Panc1 (cell line): ENCODE measurements around the gene RAB21. TPM values are rescaled to one million over a fixed set of nuclear protein-coding genes. Genes with fewer than 3 reads are reported as not detected.

Experiments
- ATAC-seq: fragments of 200-7000 bp; cut with Tn5 transposase; 2 replicates; pipeline ENCODE4 v1.9.1; 2020; ENCODE audit warnings: mild to moderate bottlenecking, moderate library complexity
- BruUV-seq: library from RNA; stranded (reverse); fragments of 400-500 nt; replicated peaks from 2 replicates; lab custom pipeline; 2021; lab: Mats Ljungman, UMichigan
- CTCF ChIA-PET: fragments of 300-600 bp; sonication (Branson Sonifier 250); formaldehyde crosslinking; loops from one replicate; lab custom pipeline; 2022; ENCODE audit warnings: antibody characterized with exemption; lab: Charles Lee
- POLR2A ChIA-PET: fragments of 300-600 bp; sonication (Branson Sonifier 250); formaldehyde crosslinking; loops from one replicate; lab custom pipeline; 2022; ENCODE audit warnings: antibody characterized with exemption; lab: Charles Lee
- DNase-seq: peaks from one replicate; pipeline ENCODE4 v3.0.0-alpha.2; 2010; ENCODE audit warnings: low read depth, low spot score
- H3K27ac ChIP-seq: 2 replicates; pipeline ENCODE4 v1.5.1; 2011; ENCODE audit warnings: mild to moderate bottlenecking, low read length, inconsistent platforms
- H3K27me3 ChIP-seq: fragments of 200-500 bp; sonication (Bioruptor generic); 2 replicates; pipeline ENCODE4 v1.6.0; 2014; ENCODE audit warnings: low read length, inconsistent platforms; ENCODE audit not compliant: control insufficient read depth, insufficient read depth
- H3K36me3 ChIP-seq: fragments of 200-500 bp; sonication (Bioruptor generic); 2 replicates; pipeline ENCODE4 v1.5.1; 2014; ENCODE audit warnings: inconsistent platforms, mild to moderate bottlenecking, low read length, moderate library complexity; ENCODE audit not compliant: control insufficient read depth, insufficient read depth
- H3K4me1 ChIP-seq: 2 replicates; pipeline ENCODE4 v1.5.1; 2011; ENCODE audit warnings: inconsistent platforms, mild to moderate bottlenecking, low read length, moderate library complexity; ENCODE audit not compliant: control insufficient read depth, insufficient read depth
- H3K4me3 ChIP-seq, 2 experiments: 2 replicates each; pipeline ENCODE4 v1.5.1; 2011 to 2012; ENCODE audit warnings: low read depth in 2 of 2, low read length in 2 of 2, mild to moderate bottlenecking in 2 of 2, inconsistent platforms in 1 of 2, moderate library complexity in 1 of 2
- H3K9me3 ChIP-seq: fragments of 200-500 bp; sonication (Bioruptor generic); 2 replicates; pipeline ENCODE4 v1.5.1; 2014; ENCODE audit warnings: low read depth, mild to moderate bottlenecking, inconsistent platforms, low read length, moderate library complexity; ENCODE audit not compliant: control insufficient read depth, insufficient read depth
- CTCF ChIP-seq: fragments of 450-650 bp; IDR thresholded peaks from 2 replicates; pipeline ENCODE4 v1.5.1; 2017; ENCODE audit warnings: mild to moderate bottlenecking
- POLR2AphosphoS5 ChIP-seq: IDR thresholded peaks from 2 replicates; pipeline ENCODE4 v1.6.1; 2012; ENCODE audit warnings: mild to moderate bottlenecking, low read depth, low read length, moderate library complexity
- SIN3A ChIP-seq: IDR thresholded peaks from 2 replicates; pipeline ENCODE4 v1.6.1; 2012; ENCODE audit warnings: low read depth, mild to moderate bottlenecking, low read length, moderate library complexity, borderline replicate concordance; ENCODE audit not compliant: insufficient read depth
- TCF7L2 ChIP-seq: IDR thresholded peaks from 2 replicates; pipeline ENCODE4 v1.6.1; 2011; ENCODE audit warnings: mild to moderate bottlenecking, low read depth, low read length, inconsistent platforms
- in situ Hi-C: cut with HindIII; loops from 2 replicates; pipeline ENCODE4 v1.10.0; 2016; ENCODE audit warnings: low sequenced_read_pairs, low pct_unique_long_range_greater_than_20kb
- intact Hi-C: fragments of 100-400 bp; cut with micrococcal nuclease; formaldehyde crosslinking; loops from one replicate; pipeline ENCODE4 v1.10.0; 2022; ENCODE audit not compliant: unreplicated experiment
- total RNA-seq: library from RNA; stranded (reverse); gene quantifications from one replicate; pipeline ENCODE4 v1.2.1, GENCODE V29; 2021; ENCODE audit not compliant: unreplicated experiment
- TF ChIP-seq, protein P1 (sequence below), 2 experiments: IDR thresholded peaks; 2 replicates each; pipeline ENCODE4 v1.6.1; 2011 to 2012; ENCODE audit warnings: low read depth in 2 of 2, control low read depth in 1 of 2, low read length in 1 of 2, mild to moderate bottlenecking in 1 of 2, moderate library complexity in 1 of 2; ENCODE audit not compliant: insufficient read depth in 1 of 2

Gene RAB21
- total RNA-seq, 1 experiment from 2014 or later = 57.2 TPM

DNA sequence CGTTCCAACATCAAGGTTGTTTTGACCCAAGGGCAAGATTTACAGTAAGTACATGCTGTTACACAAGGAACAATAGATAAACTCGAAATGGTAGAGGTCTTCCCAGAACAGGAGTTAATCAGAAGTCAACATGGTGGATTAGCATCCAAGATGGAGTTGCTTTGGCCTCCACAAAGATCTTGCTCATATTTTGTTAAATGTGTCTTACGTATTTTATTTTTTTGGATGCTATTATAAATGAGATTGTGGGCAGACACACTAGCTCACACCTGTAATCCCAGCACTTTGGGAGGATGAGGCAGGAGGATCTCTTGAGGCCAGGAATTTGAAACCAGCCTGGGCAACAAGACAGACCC, 22.3 kb upstream of the RAB21 start:
- Histone ChIP-seq H3K9me3 (no peaks in the 10 kb centered on the region), H3K4me3 (no peak overlapping the region), H3K36me3 (no peaks in the 10 kb centered on the region), H3K27ac (no peak overlapping the region), H3K4me1 (no peaks in the 10 kb centered on the region), H3K27me3 (no peaks in the 10 kb centered on the region)
- no peak for TF ChIP-seq SIN3A
- TF ChIP-seq, protein P1, sequence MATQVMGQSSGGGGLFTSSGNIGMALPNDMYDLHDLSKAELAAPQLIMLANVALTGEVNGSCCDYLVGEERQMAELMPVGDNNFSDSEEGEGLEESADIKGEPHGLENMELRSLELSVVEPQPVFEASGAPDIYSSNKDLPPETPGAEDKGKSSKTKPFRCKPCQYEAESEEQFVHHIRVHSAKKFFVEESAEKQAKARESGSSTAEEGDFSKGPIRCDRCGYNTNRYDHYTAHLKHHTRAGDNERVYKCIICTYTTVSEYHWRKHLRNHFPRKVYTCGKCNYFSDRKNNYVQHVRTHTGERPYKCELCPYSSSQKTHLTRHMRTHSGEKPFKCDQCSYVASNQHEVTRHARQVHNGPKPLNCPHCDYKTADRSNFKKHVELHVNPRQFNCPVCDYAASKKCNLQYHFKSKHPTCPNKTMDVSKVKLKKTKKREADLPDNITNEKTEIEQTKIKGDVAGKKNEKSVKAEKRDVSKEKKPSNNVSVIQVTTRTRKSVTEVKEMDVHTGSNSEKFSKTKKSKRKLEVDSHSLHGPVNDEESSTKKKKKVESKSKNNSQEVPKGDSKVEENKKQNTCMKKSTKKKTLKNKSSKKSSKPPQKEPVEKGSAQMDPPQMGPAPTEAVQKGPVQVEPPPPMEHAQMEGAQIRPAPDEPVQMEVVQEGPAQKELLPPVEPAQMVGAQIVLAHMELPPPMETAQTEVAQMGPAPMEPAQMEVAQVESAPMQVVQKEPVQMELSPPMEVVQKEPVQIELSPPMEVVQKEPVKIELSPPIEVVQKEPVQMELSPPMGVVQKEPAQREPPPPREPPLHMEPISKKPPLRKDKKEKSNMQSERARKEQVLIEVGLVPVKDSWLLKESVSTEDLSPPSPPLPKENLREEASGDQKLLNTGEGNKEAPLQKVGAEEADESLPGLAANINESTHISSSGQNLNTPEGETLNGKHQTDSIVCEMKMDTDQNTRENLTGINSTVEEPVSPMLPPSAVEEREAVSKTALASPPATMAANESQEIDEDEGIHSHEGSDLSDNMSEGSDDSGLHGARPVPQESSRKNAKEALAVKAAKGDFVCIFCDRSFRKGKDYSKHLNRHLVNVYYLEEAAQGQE (IDR thresholded peaks at IDR 0.05; ENCODE audit: insufficient read depth in 1 of 2, low read depth in 2 of 2, low read length in 1 of 2) = no peak
- TF ChIP-seq TCF7L2 = no peak
- TF ChIP-seq CTCF = no peak
- TF ChIP-seq POLR2AphosphoS5 = no peak
- POLR2A ChIA-PET = no interaction called here
- CTCF ChIA-PET = no interaction called here
- no TSS peak for BruUV-seq
- ATAC-seq = no peak
- in situ Hi-C loops (no loop called here), intact Hi-C loops (no loop called here)
- DNase-seq = no peak

DNA sequence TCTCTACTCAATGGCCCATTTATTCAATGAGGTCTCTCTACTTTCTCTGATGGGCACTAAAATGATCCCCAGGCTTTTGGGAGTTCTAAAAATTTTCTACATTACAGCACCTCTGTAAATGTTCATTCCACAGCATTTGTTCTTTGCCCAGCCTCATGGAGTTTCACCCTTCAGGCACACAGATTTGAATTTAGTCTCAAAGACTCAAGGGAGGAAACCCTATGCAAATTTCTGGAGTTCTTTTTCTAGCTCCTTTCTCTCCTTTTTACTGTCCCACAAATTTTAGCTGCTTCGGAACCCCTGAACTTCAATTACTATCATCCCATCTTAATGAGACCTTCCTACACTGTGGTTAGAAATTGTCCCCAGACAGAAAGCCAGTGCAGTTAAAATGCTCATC, 17.5 kb upstream of the RAB21 start:
- TF ChIP-seq TCF7L2 (no peak), POLR2AphosphoS5 (no peak), CTCF (no peak)
- Histone ChIP-seq H3K27ac (no peak overlapping the region), H3K36me3 (no peaks in the 10 kb centered on the region), H3K4me1 (no peaks in the 10 kb centered on the region), H3K4me3 (no peak overlapping the region), H3K9me3 (no peaks in the 10 kb centered on the region), H3K27me3 (no peaks in the 10 kb centered on the region)
- in situ Hi-C loops (no loop called here), intact Hi-C loops (no loop called here)
- DNase-seq (no peak), ATAC-seq (no peak)
- POLR2A ChIA-PET = no interaction called here
- BruUV-seq = no TSS peak
- CTCF ChIA-PET = no interaction called here

DNA sequence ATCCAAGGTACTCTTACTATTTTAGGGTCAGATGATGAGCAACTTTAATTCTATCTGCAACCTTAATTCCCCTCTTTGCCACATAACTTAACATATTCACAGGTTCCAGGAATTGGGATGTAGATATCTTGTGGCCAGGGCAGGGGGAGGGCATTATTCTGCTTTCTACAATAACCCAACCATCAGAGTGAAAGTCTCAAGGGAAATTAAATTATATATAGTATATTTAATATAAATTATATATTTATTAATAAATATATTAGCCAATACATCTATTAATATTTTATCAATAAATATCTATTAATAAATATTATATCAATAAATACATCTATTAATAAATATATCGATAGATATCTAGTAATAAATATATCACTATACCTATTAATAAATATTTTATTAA, 11.7 kb upstream of the RAB21 start:
- Histone ChIP-seq H3K4me3 (no peak overlapping the region), H3K27me3 (no peaks in the 10 kb centered on the region), H3K4me1 (no peaks in the 10 kb centered on the region), H3K27ac (no peak overlapping the region), H3K36me3 (no peaks in the 10 kb centered on the region), H3K9me3 (no peaks in the 10 kb centered on the region)
- intact Hi-C loops = no loop called here
- BruUV-seq = no TSS peak
- in situ Hi-C loops = no loop called here
- ATAC-seq (no peak), DNase-seq (no peak)
- no peak for TF ChIP-seq SIN3A
- ChIA-PET POLR2A (no interaction called here), CTCF (no interaction called here)
